ENCODE measurements around the gene SIGLECL1.

GRCh38 chr19:51293571-51294210 is 42.8 kb downstream of the SIGLECL1 start:
- TF ChIP-seq CTCF (IDR thresholded peaks at IDR 0.05; ENCODE audit: low read length) (no peak), EZH2 (IDR thresholded peaks at IDR 0.05; ENCODE audit: borderline replicate concordance, low read length) (no peak)
